Neural progenitor cell (in vitro differentiated cells): Measurements from ENCODE around the gene MDM2.

ENCODE experiments used
- CTCF ChIP-seq: fragments of 200-600 bp; sonication (generic); IDR thresholded peaks from 2 replicates; pipeline ENCODE4 v1.5.1; 2017; ENCODE audit warnings: antibody characterized with exemption, mild to moderate bottlenecking
- EZH2 ChIP-seq: fragments of 200-600 bp; sonication (generic); IDR thresholded peaks from 2 replicates; pipeline ENCODE4 v1.6.1; 2017; ENCODE audit warnings: antibody characterized with exemption, mild to moderate bottlenecking, moderate library complexity

GRCh38 chr12:68871396-68871795 is 63.4 kb downstream of the MDM2 start:
- no peak for TF ChIP-seq EZH2
- TF ChIP-seq CTCF: no peak
